ENCODE results near the gene SEC63.

DNA sequence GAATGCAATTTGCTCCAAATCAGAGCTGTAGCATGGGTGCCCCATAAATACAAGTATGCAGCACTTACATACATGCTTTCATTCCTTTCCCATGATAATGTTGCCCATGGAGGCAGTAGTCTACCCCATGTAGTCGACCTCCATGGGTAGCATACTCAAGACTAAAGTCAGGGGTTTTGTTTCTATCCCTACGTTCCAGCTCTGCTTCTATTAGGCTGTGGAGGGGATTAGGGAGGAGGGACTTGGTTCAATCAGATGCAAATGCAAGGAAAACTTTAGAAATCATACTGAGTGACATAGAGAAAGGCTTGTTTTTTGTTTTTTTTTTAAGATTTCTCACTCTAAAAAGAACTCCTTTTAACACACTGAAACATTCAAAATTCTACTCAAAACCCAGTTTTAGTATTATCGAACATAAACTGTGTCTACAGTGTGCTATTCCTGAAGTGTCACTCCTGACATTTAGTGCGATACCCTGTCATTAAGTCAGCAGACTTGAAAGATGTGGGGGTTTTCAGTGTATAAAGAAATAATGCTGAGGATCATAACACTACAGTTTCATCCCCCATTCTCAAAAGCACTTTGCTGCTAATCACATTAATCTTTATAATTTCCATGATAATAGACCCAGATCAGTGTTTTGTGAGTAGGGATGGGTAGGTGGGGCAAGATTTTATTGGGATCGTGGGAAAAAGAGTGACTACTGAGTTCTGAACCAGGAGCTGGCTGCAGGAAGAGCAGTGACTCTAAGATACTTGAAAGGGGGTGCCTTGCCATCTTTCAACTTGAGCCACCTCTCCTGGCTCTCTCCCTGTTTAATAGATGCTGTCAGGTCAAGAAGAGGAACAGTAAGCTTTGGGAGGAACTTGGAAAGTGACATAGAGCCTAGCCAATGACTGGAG, 93.5 kb downstream of the SEC63 start:
- TF ChIP-seq CTCF (IDR thresholded peaks at IDR 0.05) (no peak), POLR2A (IDR thresholded peaks at IDR 0.05) (no peak), EP300 (IDR thresholded peaks at IDR 0.05) (no peak), POLR2AphosphoS5 (IDR thresholded peaks at IDR 0.05) (no peak)

Data from upper lobe of left lung (tissue), 4 donors.